AG10803 (cell line): Measurements from ENCODE around the gene NXN.
"Not testable (repeated sequence)": the region's sequence is repeated elsewhere in the genome, so short reads cannot be mapped to it uniquely, and the experiment has no call there.

Experiments
- DNase-seq: peaks from one replicate; pipeline ENCODE4 v3.0.0; 2010; ENCODE audit warnings: low read depth
- H3K4me3 ChIP-seq: 2 replicates; pipeline ENCODE4 v1.5.1; 2011; ENCODE audit warnings: mild to moderate bottlenecking, low read length, control low read depth
- CTCF ChIP-seq: conservative IDR thresholded peaks from 2 replicates; pipeline ENCODE4 v1.5.1; 2011; ENCODE audit warnings: mild to moderate bottlenecking, low read length, control low read depth, inconsistent platforms

The NXN gene

GRCh38 chr17:834136-834535 lies 145.4 kb downstream of the NXN start:
- no peak for TF ChIP-seq CTCF
- no peak overlapping the region for H3K4me3 ChIP-seq
- DNase-seq, result no peak

- no peak for TF ChIP-seq CTCF
- H3K4me3 ChIP-seq, result no peak overlapping the region
- no peak for DNase-seq
Observed at GRCh38 chr17:830950-831349, 148.6 kb downstream of the NXN start.

GRCh38 chr17:830381-830780 lies 149.2 kb downstream of the NXN start:
- no peak for TF ChIP-seq CTCF

GRCh38 chr17:829614-830013 lies 150.0 kb downstream of the NXN start:
- not testable (repeated sequence) for DNase-seq

More at GRCh38 chr17:830381-830780, 149.2 kb downstream of the NXN start:
- DNase-seq, result no peak
- H3K4me3 ChIP-seq, result no peak overlapping the region

GRCh38 chr17:828761-829160 lies 150.8 kb downstream of the NXN start:
- TF ChIP-seq CTCF, result no peak
- peak; percentile 44 for DNase-seq
- no peak overlapping the region for H3K4me3 ChIP-seq

More at GRCh38 chr17:829614-830013, 150.0 kb downstream of the NXN start:
- not testable (repeated sequence) for H3K4me3 ChIP-seq

- no peak for DNase-seq
- no peak for TF ChIP-seq CTCF
- H3K4me3 ChIP-seq, result no peak overlapping the region
Observed at GRCh38 chr17:826778-827177, 152.8 kb downstream of the NXN start.

- no peak for DNase-seq
- no peak overlapping the region for H3K4me3 ChIP-seq
- TF ChIP-seq CTCF, result no peak
Observed at GRCh38 chr17:825216-825615, 154.4 kb downstream of the NXN start.

GRCh38 chr17:824378-824777 lies 155.2 kb downstream of the NXN start:
- TF ChIP-seq CTCF, result no peak
- no peak overlapping the region for H3K4me3 ChIP-seq
- DNase-seq, result no peak
